CD4-positive, alpha-beta T cell (primary cell): Measurements from ENCODE around the gene VILL. TPM values are rescaled to one million over a fixed set of nuclear protein-coding genes. Genes with fewer than 3 reads are reported as not detected.

Experiments used
- ATAC-seq: fragments of 200-7000 bp; cut with Tn5 transposase; one replicate; pipeline ENCODE4 v1.10.0; 2022; ENCODE audit warnings: mild to moderate bottlenecking; ENCODE audit not compliant: poor library complexity
- CTCF ChIA-PET: fragments of 350-600 bp; sonication (Branson Sonifier 250); formaldehyde crosslinking; loops from one replicate; lab custom pipeline; 2021; ENCODE audit warnings: antibody characterized with exemption, inconsistent platforms; lab: Charles Lee
- POLR2A ChIA-PET: fragments of 350-600 bp; sonication (Branson Sonifier 250); formaldehyde crosslinking; loops from one replicate; lab custom pipeline; 2021; ENCODE audit warnings: antibody characterized with exemption, inconsistent platforms; lab: Charles Lee
- DNase-seq, 14 experiments: peaks; one replicate each; pipeline ENCODE4 v3.0.0-alpha.2; 2013 to 2020; ENCODE audit warnings: mixed read lengths in 2 of 14
- H3K27ac ChIP-seq, 2 donors: one replicate each; pipeline versions ENCODE4 v1.5.1 to v1.7.0; 2013; ENCODE audit warnings: low read length in 2 of 2, low read depth in 1 of 2, mild to moderate bottlenecking in 1 of 2
- H3K27me3 ChIP-seq, 2 experiments: 1 replicate in 1 of 2; 2 replicates in 1 of 2; pipeline versions ENCODE4 v1.6.1 to v1.7.0; 2013; ENCODE audit warnings: low read length in 2 of 2, control low read depth in 1 of 2, mild to moderate bottlenecking in 1 of 2, moderate library complexity in 1 of 2; ENCODE audit not compliant: insufficient read depth in 2 of 2, control insufficient read depth in 1 of 2
- H3K36me3 ChIP-seq: one replicate; pipeline ENCODE4 v1.6.1; 2013; ENCODE audit warnings: low read length, control low read depth; ENCODE audit not compliant: insufficient read depth
- H3K4me1 ChIP-seq: one replicate; pipeline ENCODE4 v1.6.1; 2013; ENCODE audit warnings: low read length, control low read depth; ENCODE audit not compliant: insufficient read depth
- H3K4me3 ChIP-seq: one replicate; pipeline ENCODE4 v1.5.1; 2013; ENCODE audit warnings: mild to moderate bottlenecking, low read length, moderate library complexity
- H3K9me3 ChIP-seq, 2 experiments: 1 replicate in 1 of 2; 2 replicates in 1 of 2; pipeline versions ENCODE4 v1.6.1 to v1.7.0; 2013; ENCODE audit warnings: low read length in 2 of 2, mild to moderate bottlenecking in 2 of 2, control low read depth in 1 of 2, moderate library complexity in 1 of 2; ENCODE audit not compliant: control insufficient read depth in 1 of 2, insufficient read depth in 1 of 2
- H3K27ac Mint-ChIP-seq: one replicate; pipeline ENCODE4 v1.8.0; 2020; ENCODE audit warnings: mixed read lengths
- H3K27me3 Mint-ChIP-seq: one replicate; pipeline ENCODE4 v1.8.0; 2021; ENCODE audit warnings: mixed read lengths
- H3K36me3 Mint-ChIP-seq: one replicate; pipeline ENCODE4 v1.8.0; 2021; ENCODE audit warnings: low read depth, mixed read lengths
- H3K4me1 Mint-ChIP-seq: one replicate; pipeline ENCODE4 v1.8.0; 2021; ENCODE audit warnings: low read depth, mixed read lengths
- H3K4me3 Mint-ChIP-seq: one replicate; pipeline ENCODE4 v1.8.0; 2020; ENCODE audit warnings: mild to moderate bottlenecking, mixed read lengths
- H3K9me3 Mint-ChIP-seq: one replicate; pipeline ENCODE4 v1.8.0; 2020; ENCODE audit warnings: mixed read lengths
- intact Hi-C, 2 experiments: fragments of 100-400 bp; cut with DNase I in 1 of 2; cut with micrococcal nuclease in 1 of 2; formaldehyde crosslinking; loops; one replicate each; pipeline versions ENCODE4 v1.15.1 to v1.9.0; 2023 to 2025; cut with DNase I, micrococcal nuclease
- total RNA-seq, 174 experiments: library from RNA in 2 of 174; stranded (reverse) in 2 of 174; gene quantifications; one replicate each; pipeline ENCODE4 v1.2.3 and lab custom pipeline; 2021 to 2026
- TF ChIP-seq, protein P1 (sequence below): fragments of 200-600 bp; IDR thresholded peaks from one replicate; pipeline ENCODE4 v1.8.0; 2022; ENCODE audit warnings: antibody characterized with exemption, mild to moderate bottlenecking

VILL gene
- total RNA-seq, 2 experiments from 2014 or later: 23.2 to 24.4 TPM

DNA sequence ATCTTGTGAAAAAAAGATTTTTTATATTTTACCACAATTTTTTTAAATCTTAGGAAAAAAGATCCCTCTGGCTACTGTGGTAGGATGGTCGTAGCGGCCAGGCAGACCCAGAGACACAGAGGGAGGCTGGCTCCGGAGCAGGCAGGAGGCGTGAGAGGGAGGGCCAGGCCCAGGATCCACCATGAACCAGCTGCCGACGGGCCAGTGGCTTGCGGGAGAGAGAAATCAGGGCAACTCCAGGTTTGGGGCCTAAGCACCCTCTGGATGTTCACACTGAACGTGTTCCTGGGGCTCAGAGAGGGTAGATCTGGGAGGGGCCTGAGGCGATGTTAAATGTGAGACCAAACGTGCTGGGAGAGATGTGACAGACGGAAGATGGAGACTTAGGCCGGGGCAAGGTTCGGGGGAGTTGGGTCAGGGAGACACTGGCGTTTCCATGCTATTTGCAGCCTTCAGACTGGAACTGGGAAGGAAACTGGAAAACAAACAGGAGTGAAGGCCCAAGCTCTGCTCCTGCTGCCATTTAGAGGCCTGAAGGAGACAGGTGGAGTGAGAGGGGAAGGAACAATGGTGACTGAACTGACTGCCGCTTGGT is 1.6 kb upstream of the VILL start:
- Mint-ChIP-seq H3K9me3 (no peaks in the 10 kb centered on the region), H3K4me3 (no peak overlapping the region), H3K4me1 (peaks cover 18% of the 10 kb centered on the region), H3K27ac (peak overlapping the region; percentile 47), H3K27me3 (no peaks in the 10 kb centered on the region), H3K36me3 (peaks cover 5% of the 10 kb centered on the region)
- ATAC-seq (no peak), DNase-seq (no peak)
- no peaks in the 10 kb centered on the region for H3K9me3 ChIP-seq
- H3K4me3 ChIP-seq: no peak overlapping the region
- TF ChIP-seq, protein P1, sequence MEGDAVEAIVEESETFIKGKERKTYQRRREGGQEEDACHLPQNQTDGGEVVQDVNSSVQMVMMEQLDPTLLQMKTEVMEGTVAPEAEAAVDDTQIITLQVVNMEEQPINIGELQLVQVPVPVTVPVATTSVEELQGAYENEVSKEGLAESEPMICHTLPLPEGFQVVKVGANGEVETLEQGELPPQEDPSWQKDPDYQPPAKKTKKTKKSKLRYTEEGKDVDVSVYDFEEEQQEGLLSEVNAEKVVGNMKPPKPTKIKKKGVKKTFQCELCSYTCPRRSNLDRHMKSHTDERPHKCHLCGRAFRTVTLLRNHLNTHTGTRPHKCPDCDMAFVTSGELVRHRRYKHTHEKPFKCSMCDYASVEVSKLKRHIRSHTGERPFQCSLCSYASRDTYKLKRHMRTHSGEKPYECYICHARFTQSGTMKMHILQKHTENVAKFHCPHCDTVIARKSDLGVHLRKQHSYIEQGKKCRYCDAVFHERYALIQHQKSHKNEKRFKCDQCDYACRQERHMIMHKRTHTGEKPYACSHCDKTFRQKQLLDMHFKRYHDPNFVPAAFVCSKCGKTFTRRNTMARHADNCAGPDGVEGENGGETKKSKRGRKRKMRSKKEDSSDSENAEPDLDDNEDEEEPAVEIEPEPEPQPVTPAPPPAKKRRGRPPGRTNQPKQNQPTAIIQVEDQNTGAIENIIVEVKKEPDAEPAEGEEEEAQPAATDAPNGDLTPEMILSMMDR: no peak
- no peaks in the 10 kb centered on the region for H3K36me3 ChIP-seq
- POLR2A ChIA-PET: no interaction called here
- intact Hi-C loops: no loop called here
- peaks cover 14% of the 10 kb centered on the region for H3K4me1 ChIP-seq
- no peaks in the 10 kb centered on the region for H3K27me3 ChIP-seq
- no peak overlapping the region for H3K27ac ChIP-seq
- CTCF ChIA-PET: no interaction called here

GRCh38 chr3:37989821-37990480 is 635 bp upstream of the VILL start:
- Histone ChIP-seq H3K4me3 (no peak overlapping the region), H3K9me3 (no peaks in the 10 kb centered on the region), H3K36me3 (no peaks in the 10 kb centered on the region), H3K27me3 (no peaks in the 10 kb centered on the region), H3K27ac (no peak overlapping the region), H3K4me1 (peaks cover 17% of the 10 kb centered on the region)
- no peaks in the 10 kb centered on the region for H3K9me3 Mint-ChIP-seq
- H3K4me3 Mint-ChIP-seq: peak overlapping the region; percentile 54
- DNase-seq (no peak), ATAC-seq (no peak)
- ChIA-PET POLR2A (no interaction called here), CTCF (no interaction called here)
- H3K36me3 Mint-ChIP-seq: peaks cover 12% of the 10 kb centered on the region
- TF ChIP-seq, protein P1: no peak
- intact Hi-C loops: no loop called here
- H3K27me3 Mint-ChIP-seq: no peaks in the 10 kb centered on the region
- peaks cover 27% of the 10 kb centered on the region for H3K4me1 Mint-ChIP-seq
- H3K27ac Mint-ChIP-seq: peak overlapping the region; percentile 47

- Histone ChIP-seq H3K4me3 (no peak overlapping the region), H3K27me3 (no peaks in the 10 kb centered on the region), H3K27ac (no peak overlapping the region), H3K4me1 (peaks cover 28% of the 10 kb centered on the region), H3K9me3 (no peaks in the 10 kb centered on the region), H3K36me3 (peaks cover 3% of the 10 kb centered on the region)
- TF ChIP-seq, protein P1: no peak
- no peak overlapping the region for H3K27ac Mint-ChIP-seq
- intact Hi-C loops: no loop called here
- H3K9me3 Mint-ChIP-seq: no peaks in the 10 kb centered on the region
- CTCF ChIA-PET: no interaction called here
- H3K27me3 Mint-ChIP-seq: no peaks in the 10 kb centered on the region
- peaks cover 23% of the 10 kb centered on the region for H3K36me3 Mint-ChIP-seq
- H3K4me1 Mint-ChIP-seq: peaks cover 39% of the 10 kb centered on the region
- POLR2A ChIA-PET: no interaction called here
- DNase-seq: no peak
- ATAC-seq: no peak
- H3K4me3 Mint-ChIP-seq: no peak overlapping the region
Observed at GRCh38 chr3:37991109-37991508, 523 bp downstream of the VILL start.
